NOMO-1 treated with dmso at 0.1 percent for 144 hours (cell line): Measurements from ENCODE around the gene MEF2C.
"Not testable (repeated sequence)": the region's sequence is repeated elsewhere in the genome, so short reads cannot be mapped to it uniquely, and the experiment has no call there.

Experiments used
- DNase-seq: peaks from one replicate; lab custom pipeline; 2025; ENCODE audit not compliant: unreplicated experiment; lab: John Stamatoyannopoulos, UW

Gene MEF2C

GRCh38 chr5:88883059-88883835, at the start of gene MEF2C:
MEF2C (minus strand) TSS chr5:88883184; CDS start chr5:88823788, 59,396 bp downstream.
- DNase-seq: peak; percentile 87

- DNase-seq: no peak
Measured at GRCh38 chr5:88932541-88932940, 49.6 kb upstream of the MEF2C start.

GRCh38 chr5:88930335-88930734, 47.4 kb upstream of the MEF2C start:
- DNase-seq: no peak

GRCh38 chr5:88929385-88929784, 46.4 kb upstream of the MEF2C start:
- no peak for DNase-seq

GRCh38 chr5:88926774-88927173, 43.8 kb upstream of the MEF2C start:
- DNase-seq: no peak

GRCh38 chr5:88925692-88926490, 42.9 kb upstream of the MEF2C start:
- no peak for DNase-seq

- DNase-seq: no peak
Measured at GRCh38 chr5:88924330-88924657, 41.3 kb upstream of the MEF2C start.

- DNase-seq: no peak
Measured at GRCh38 chr5:88923623-88924329, 40.8 kb upstream of the MEF2C start.

- DNase-seq: not testable (repeated sequence)
Measured at GRCh38 chr5:88912743-88913142, 29.8 kb upstream of the MEF2C start.

GRCh38 chr5:88911059-88911572, 28.1 kb upstream of the MEF2C start:
- DNase-seq: not testable (repeated sequence)

- DNase-seq: not testable (repeated sequence)
Measured at GRCh38 chr5:88904478-88904877, 21.5 kb upstream of the MEF2C start.

GRCh38 chr5:88903966-88904365, 21.0 kb upstream of the MEF2C start:
- DNase-seq: not testable (repeated sequence)

GRCh38 chr5:88901077-88901476, 18.1 kb upstream of the MEF2C start:
- DNase-seq: not testable (repeated sequence)

GRCh38 chr5:88899096-88899737, 16.2 kb upstream of the MEF2C start:
- no peak for DNase-seq

- no peak for DNase-seq
Measured at GRCh38 chr5:88897748-88898147, 14.8 kb upstream of the MEF2C start.

GRCh38 chr5:88895681-88896501, 12.9 kb upstream of the MEF2C start:
- no peak for DNase-seq

- DNase-seq: no peak
Measured at GRCh38 chr5:88892669-88893068, 9.7 kb upstream of the MEF2C start.

GRCh38 chr5:88890070-88890781, 7.2 kb upstream of the MEF2C start:
- DNase-seq: no peak
